ENCODE measurements around the gene FNDC3B.
A peak's percentile ranks its signal among the peaks of the same experiment; 100 is the strongest.

FNDC3B gene

DNA sequence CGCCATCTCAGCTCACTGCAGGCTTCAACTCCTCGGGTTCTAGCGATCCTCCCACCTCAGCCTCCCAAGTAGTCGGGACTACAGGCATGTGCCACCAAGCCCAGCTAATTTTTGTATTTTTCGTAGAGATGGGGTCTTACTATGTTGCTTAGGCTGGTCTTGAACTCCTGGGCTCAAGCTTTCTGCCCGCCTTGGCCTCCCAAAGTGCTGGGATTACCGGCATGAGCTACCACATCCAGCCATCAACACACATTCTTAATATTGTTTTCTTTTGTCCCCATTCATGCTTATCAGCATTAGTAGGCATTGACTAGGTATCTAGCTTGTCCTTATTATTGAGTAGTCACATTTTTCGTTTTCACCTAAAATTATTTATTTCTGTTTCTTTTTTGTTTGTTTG lies 240.6 kb downstream of the FNDC3B start:
- DNase-seq (ENCODE audit: low read depth) = no peak
- no peak overlapping the region for H3K4me3 ChIP-seq (ENCODE audit: control insufficient read depth, low read depth, low read length)
- TF ChIP-seq, protein P1, sequence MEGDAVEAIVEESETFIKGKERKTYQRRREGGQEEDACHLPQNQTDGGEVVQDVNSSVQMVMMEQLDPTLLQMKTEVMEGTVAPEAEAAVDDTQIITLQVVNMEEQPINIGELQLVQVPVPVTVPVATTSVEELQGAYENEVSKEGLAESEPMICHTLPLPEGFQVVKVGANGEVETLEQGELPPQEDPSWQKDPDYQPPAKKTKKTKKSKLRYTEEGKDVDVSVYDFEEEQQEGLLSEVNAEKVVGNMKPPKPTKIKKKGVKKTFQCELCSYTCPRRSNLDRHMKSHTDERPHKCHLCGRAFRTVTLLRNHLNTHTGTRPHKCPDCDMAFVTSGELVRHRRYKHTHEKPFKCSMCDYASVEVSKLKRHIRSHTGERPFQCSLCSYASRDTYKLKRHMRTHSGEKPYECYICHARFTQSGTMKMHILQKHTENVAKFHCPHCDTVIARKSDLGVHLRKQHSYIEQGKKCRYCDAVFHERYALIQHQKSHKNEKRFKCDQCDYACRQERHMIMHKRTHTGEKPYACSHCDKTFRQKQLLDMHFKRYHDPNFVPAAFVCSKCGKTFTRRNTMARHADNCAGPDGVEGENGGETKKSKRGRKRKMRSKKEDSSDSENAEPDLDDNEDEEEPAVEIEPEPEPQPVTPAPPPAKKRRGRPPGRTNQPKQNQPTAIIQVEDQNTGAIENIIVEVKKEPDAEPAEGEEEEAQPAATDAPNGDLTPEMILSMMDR (conservative IDR thresholded peaks at IDR 0.05; ENCODE audit: control insufficient read depth, insufficient read depth, low read depth, low read length) = no peak

DNA sequence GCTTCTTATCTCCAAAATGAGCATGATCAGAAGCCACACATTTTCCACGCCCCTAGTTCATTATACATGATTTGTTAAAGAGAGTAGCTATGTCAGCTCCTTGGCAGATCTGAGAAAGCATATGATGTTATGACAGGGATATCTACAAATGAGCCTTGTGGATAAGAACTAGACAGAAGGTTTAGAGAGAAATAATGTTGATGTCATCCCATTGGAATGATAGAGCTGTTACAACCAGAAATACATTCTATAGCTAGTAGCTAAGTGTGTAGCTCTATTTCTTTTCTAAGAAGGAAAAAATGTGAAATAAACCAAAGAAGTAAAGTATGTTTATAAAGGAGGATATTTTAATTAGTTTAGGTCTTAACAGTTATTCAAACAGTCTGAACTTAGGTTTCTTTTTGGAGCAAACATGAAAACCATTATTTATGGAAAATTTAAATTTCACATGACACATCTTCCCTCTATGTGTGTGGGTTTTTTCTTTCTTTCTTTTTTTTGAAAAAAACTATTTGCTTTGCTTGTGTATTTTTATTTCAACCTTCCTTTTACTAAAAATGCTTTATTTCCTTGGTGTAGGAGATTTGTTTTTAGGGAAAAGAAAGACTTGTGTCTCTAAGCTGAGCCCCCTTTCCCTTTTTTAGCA lies 241.2 kb downstream of the FNDC3B start:
- DNase-seq (ENCODE audit: low read depth) = peak; percentile 69
- no peak overlapping the region for H3K4me3 ChIP-seq (ENCODE audit: control insufficient read depth, low read depth, low read length)

DNA sequence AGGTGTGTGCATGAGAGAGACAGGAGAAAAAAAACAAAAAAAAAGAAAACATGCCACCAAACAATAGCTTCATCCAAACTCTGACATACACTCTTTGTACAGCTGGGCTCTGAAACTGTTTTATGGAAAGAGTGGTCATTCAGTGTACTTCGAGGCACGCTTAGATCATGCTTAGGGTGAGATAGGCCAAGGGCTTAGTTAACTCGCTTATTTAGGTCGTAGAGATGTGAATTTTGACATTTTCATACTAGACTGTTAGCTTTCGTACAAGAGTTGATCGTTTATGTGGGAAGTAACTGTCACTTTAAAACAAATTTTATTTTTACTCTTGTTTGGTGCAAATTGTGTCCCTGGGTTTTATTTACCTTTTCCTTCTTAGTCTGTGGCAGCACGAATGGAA lies 242.5 kb downstream of the FNDC3B start:
- no peak for DNase-seq (ENCODE audit: low read depth)
- H3K4me3 ChIP-seq (ENCODE audit: control insufficient read depth, low read depth, low read length) = no peak overlapping the region
- TF ChIP-seq, protein P1 (conservative IDR thresholded peaks at IDR 0.05; ENCODE audit: control insufficient read depth, insufficient read depth, low read depth, low read length) = no peak

More for the DNA sequence above, 241.2 kb downstream of the FNDC3B start:
- TF ChIP-seq, protein P1 (conservative IDR thresholded peaks at IDR 0.05; ENCODE audit: control insufficient read depth, insufficient read depth, low read depth, low read length) = no peak

DNA sequence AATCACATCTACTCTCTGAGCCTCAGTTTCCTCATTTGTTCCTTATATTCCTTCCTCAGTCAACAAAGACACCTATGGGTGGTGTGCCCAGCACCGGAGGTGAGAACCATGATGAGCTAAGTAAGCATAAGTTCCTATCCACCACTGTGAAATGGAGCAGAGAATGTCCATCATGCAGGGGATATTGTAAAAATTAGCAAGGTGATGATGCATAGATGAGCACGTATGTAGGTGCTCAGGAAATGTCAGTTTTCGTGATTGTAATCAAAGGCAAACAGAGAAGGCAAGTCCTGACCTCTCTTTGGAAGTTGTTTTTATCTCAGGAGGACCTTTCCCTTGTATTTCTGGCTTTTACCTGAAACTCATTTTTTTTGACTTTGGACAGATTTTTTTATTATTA lies 243.5 kb downstream of the FNDC3B start:
- no peak for DNase-seq (ENCODE audit: low read depth)
- no peak overlapping the region for H3K4me3 ChIP-seq (ENCODE audit: control insufficient read depth, low read depth, low read length)
- TF ChIP-seq, protein P1 (conservative IDR thresholded peaks at IDR 0.05; ENCODE audit: control insufficient read depth, insufficient read depth, low read depth, low read length) = no peak

DNA sequence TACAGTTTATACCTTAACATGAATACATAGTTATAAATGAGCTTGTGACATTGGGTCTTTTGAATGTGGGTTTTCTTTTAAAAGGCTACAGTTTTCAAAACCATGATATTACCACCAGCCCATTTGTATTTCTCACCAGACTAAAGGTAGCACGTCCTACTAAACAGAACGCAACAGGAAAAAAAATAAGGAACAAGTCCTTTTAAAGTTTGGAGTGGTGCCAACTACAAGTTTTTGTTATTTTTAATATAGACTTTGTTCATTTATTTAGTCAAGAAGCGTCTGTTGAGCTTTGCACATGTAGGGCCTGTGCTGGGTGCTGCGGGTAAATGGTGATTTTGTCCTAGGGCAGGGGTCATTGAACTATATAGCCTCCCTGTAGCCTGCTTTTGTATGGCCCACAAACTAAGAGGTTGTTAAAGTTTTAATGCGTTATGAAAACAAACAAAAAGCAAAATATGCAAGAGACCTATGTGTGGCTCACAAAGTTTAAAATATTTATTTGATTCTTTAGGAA lies 244.5 kb downstream of the FNDC3B start:
- DNase-seq (ENCODE audit: low read depth) = no peak
- TF ChIP-seq, protein P1 (conservative IDR thresholded peaks at IDR 0.05; ENCODE audit: control insufficient read depth, insufficient read depth, low read depth, low read length) = no peak
- H3K4me3 ChIP-seq (ENCODE audit: control insufficient read depth, low read depth, low read length) = no peak overlapping the region

DNA sequence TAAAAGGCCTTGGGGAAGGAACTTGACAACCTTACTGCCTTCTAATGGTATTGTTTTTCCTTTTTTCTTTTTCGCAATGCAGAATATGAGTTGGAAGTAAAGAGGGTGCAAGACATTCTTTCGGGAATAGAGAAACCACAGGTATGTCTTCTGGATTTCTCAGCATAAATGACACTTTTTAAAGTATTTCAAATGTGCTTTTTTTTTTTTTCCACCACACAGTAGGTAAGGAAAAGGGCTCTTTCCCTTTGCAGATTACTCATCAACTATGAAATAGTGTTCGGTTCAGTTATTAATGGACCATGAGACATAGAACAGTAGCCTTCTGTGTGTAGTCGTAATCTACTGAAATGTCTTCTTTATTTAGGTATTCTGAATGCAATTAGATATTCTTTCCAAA lies 246.5 kb downstream of the FNDC3B start:
- peak; percentile 60 for DNase-seq (ENCODE audit: low read depth)

More for the DNA sequence above, 246.5 kb downstream of the FNDC3B start:
- TF ChIP-seq, protein P1 (conservative IDR thresholded peaks at IDR 0.05; ENCODE audit: control insufficient read depth, insufficient read depth, low read depth, low read length) = no peak
- H3K4me3 ChIP-seq (ENCODE audit: control insufficient read depth, low read depth, low read length) = no peak overlapping the region

Data from fibroblast of mammary gland (primary cell).